HG02981 (cell line): ENCODE data around the gene MAMDC4.
"Not testable (repeated sequence)": the region's sequence is repeated elsewhere in the genome, so short reads cannot be mapped to it uniquely, and the experiment has no call there.

Experiments
- ATAC-seq: cut with Tn5 transposase; IDR thresholded peaks from one replicate; pipeline ENCODE4 v1.9.1; 2021; ENCODE audit warnings: mild to moderate bottlenecking, moderate library complexity; ENCODE audit not compliant: unreplicated experiment

MAMDC4 gene

GRCh38 chr9:136824496-136825225 lies 27.5 kb upstream of the MAMDC4 start:
- no peak for ATAC-seq

DNA sequence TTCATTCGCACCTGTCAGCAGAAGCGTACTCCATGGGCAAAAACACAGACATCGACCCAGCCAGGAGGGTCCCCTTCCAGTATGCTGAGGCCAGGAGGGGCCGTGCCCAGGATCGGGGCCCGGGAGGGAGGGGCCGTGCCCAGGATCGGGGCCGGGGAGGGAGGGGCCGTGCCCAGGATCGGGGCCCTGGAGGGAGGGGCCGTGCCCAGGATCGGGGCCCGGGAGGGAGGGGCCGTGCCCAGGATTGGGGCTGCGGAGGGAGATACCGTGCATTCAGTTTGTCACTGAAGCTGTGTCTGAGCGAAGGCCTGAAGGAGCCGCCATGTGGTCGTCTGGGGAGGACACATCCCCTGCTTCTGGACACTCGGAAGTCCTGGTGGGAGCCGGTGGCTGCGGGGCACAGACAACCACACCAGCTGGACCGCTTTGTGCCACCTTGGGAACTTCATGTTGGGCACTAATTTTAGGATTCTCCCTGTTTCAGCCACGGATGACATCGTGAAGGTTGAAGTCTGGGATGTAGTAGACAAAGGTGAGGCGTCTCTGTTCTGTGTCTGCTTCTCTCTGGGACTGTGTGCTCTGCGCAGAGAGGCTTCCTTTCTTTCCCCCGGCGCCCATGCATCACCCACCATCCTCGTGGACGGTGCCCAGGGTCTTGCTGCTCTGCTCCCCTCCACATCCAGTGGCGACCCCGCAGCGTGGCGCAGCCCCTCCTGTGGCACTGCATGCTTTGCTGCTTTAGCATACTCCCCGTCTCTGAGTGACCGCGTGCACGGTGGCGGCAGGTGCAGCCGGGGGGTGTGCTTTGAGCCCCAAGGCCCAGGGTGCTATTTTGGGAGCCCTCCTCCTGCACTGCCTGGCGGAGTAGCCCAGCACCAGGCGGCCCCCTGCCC lies 26.6 kb upstream of the MAMDC4 start:
- no peak for ATAC-seq

DNA sequence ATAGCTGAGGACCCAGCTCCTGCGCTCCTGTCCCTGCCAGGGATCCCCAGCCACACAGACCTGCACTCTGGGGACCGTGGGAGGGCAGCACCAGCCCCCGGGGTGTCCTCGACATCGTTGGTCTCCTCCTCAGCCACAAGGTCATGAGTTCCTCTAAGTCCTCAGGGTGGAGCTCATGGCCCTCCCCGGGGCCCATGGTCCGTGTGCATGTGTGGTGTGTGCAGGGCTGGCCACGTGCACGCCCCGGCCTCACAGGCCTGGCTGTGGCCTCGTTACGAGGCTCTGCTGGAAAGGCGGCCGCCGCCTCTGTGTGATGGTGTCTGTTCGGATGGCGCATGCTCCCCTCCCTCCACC lies 26.0 kb upstream of the MAMDC4 start:
- no peak for ATAC-seq

DNA sequence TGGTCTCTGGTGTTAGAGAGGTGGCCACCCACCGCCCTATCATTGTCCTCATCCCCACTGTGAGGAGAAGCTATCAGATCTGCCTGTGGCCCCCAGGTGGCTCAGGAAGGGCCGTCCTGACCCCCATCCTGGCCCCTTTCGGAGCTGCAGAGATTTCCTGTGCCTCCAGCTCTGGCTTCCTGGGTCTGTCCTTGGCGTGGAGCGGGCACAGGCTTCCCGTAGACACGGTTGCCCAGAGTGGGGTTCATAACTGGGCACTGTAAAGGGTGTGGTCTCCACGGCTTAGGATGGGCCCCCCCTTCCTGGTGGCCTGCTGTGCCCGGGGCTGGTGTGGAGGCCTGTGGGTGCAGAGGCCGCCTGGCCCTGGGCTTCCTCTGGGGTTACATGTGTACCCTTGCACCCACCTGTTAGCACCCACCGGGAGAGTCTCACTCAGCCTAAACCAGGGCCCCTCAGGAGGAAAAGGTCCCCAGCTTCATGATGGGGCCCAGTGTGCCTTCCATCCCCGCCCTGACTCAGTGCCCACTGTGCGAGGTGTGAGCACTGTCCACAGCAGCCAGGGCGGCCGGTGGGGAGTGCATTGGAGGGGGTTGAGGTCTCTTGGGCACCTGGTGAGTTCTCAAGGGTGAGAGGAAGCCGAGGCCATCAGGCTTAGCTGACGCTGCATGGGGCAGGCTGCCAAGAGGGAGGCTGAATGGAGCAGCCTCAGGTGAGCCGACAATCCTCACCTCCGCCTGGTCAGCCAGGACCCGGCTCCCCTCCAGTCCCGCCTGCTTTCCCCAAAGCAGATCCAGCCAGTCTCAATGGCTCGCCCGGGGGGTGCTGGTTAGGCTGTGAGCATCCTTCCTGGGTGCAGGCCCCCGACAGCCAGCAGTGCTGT lies 25.2 kb upstream of the MAMDC4 start:
- ATAC-seq: no peak

DNA sequence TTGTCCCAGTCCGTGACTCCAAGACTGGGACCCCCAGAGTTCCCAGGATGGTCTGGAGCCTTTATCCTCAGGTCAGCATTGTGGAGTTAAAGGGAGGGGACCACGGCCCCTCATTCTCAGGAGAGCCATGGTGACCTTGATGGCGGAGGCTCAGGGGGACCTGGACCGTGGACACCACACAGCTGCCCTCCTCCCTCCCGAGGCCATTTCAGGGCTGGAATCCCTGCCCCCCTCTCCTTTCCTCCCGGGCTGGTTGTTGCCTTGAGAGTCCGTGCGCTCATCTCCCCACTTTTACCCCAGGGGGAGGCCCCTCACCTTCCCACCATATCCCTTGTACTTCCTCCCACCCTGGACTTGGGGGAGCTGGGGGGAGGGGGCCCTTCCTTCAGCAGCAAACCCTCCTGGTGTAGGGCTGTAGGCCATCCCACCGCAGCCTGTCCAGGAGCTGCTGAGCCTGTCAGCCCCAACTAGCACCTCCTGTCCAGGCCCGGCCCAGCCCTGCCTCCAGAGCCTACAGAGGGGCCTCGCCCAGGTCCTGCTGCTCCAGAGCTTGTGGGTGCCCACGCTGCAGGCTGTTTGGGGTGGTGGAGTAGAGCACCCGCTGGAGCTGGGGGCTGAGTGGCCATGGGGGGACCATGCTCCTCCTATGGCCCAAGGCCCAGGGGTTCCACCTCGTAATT lies 24.2 kb upstream of the MAMDC4 start:
- ATAC-seq: no peak

DNA sequence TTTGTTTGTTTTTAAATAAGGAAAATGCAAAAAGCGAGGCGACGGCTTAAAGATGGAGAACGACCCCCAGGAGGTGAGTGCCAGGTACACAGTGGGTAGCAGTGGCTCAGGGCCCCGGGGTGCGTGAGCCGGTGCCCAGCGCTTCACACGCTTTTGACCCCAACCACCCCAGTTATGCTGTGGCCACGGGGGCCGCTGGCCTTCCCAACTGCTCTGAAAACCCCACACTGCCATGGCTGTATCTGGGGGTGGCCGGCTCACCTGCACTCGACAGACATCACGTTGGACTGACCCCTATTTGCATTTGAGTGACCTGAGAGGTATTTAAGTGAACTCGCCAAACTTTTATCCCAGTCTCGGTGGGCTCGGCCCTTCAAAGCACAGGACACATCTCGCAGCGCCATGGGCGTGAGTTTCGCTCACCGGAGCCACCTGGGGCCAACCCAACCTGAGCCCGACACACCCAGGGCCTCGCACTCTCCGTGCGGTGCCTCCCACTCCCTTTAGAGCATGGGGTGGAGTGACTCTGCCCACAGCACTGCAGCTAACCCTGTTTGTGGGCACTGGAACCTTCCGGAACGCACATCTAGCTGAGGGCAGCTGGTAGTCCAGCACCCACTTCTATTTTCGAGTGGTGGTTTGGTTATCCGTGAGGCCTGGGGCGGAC lies 23.5 kb upstream of the MAMDC4 start:
- ATAC-seq: no peak

DNA sequence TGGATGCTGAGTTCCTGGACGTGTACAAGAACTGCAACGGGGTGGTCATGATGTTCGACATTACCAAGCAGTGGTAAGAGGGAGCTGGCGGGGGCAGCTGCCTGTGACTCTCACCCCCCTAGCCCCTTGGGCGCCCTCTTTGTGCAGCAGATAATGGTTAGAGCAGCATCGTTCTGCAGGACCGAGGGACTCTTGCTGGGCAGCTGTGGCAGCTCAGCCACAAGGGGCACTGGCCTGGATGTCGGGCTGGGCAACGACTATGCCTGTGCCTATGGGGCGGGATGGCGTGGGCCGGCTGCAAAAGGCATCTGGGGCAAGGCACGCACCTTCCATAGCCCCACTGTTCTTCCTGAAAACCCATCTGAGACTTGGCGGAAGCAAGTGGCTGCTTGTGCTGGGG lies 22.7 kb upstream of the MAMDC4 start:
- ATAC-seq: no peak

DNA sequence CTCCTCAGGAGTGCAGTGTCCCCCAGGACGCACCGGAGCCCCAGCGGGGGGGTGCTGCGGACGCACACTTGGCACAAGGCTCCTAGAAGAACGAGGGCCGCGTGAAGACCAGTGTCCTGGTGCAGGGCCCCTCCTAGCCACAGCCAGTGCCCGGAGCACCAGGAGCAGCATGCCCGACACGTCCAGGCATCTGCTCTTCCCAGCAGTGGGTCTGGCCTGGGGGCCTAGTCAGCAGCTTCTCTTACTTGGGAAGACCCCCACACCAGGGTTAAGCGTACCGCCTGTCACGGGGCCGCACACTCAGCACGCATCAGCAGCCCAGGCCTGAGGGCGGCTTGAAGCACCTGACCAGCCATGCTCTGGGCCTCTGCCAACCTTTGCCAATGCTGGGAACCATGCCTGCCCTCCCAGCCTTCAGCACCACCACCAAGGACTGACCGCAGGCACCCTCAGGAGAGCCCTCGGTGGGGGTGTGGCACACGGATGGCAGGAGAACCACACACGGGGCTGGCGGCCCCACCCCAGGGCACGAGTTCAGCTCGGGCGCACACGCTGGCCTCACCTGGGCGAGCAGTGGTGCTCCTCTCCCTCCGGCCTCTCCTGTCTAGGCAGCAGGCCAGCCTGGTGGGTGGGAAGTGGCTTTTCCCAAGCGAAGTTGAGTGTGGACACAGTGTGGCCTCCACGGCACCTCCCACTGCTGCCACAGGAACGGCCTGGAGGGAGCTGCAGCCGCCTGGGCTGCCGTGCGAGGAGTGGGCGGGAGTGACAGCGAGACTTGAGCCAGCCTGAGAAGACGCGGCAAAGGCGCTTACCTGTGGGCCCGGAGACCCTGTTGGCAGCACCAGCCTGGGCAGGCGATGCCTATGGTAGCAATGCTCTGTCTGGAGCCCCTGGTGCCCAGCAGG lies 21.9 kb upstream of the MAMDC4 start:
- no peak for ATAC-seq

DNA sequence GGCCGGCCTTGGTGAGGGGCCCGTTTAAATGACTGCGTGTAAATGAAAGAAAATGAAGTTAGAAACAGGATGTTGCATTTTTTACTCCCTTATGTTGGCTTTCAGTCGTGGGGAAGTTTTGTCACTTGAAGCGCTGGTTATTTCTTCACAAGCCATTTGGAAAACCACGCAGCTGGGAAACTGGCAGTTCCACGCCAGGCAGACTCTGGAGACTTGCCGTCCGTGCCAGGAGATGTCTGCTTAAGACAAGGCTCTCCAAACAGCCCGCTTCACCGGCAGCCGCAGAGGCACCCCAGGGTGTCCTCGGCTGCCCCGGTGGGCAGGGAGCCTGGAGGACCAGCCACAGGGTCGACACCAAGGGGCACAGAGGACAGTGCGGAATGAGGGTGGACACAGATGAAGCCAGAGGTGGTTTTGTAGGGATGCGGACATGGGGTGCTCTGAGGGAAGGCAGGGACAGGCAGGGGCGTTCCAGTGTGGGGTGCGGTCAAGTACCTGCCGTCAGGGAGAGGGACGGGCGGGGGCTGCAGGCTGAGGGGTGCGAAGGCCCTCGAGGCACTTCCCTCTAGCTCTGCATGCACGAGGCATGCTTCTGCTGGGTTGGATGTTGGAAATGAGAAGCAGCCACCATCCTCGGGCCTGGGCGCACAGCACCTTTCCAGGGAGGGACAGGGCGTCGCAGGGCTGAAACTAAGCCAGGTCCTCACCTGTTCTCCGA lies 21.0 kb upstream of the MAMDC4 start:
- no peak for ATAC-seq

- ATAC-seq: no peak
Observed at GRCh38 chr9:136831720-136832104, 20.4 kb upstream of the MAMDC4 start.

DNA sequence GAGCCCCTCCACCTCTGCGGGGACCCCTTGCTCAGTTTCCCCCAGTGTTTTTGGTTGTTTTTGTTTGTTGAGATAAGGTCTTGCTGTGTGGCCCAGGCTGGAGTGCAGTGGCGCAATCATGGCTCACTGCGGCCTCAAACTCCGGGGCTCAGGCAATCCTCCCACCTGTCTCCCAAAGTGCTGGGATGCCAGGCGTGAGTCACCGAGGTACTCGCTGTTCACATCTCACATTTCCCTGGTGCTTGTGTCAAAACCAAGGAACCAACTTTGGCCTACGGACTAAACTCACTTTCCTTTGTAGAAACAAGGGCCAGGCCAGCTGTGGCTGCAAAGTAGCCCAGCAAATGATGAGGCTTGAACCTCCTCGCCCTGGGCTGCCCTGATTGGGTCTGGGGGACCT lies 19.6 kb upstream of the MAMDC4 start:
- no peak for ATAC-seq

- ATAC-seq: not testable (repeated sequence)
Observed at GRCh38 chr9:136833381-136834048, 18.6 kb upstream of the MAMDC4 start.

DNA sequence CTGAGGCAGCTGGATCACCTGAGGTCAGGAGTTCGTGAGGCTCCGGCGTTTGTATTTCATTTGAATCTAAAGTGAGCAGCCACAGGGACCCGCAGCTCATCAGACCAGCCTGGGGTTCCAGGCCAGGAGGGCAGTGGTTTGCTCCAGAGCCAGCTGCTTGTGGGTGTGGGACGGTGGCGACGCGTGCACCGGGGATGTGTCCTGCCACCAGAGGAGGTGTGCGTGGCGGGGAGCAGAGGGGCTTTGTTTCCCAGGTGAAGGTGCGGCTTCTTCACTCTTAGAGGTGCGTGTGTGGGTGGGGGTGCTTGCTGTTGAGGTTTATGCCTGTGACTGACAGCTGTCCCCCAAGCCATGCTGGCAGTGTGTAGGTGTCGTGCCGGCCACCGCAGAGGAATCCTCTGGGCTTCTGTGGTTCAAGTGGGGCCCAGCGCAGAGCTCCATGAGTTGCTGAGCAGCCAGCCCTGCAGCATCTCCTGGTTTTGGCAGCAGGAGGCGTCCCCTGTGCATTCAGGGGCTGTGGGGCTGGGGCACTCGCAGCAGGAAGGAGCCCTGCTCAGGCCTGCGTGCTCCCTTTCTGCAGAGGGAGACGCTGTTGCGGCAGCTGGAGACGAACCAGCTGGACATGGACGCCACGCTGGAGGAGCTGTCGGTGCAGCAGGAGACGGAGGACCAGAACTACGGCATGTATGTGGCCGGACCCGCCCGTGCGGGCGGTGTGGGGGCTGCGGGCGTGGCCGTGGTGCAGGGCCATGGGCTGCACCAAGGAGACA lies 16.8 kb upstream of the MAMDC4 start:
- no peak for ATAC-seq

DNA sequence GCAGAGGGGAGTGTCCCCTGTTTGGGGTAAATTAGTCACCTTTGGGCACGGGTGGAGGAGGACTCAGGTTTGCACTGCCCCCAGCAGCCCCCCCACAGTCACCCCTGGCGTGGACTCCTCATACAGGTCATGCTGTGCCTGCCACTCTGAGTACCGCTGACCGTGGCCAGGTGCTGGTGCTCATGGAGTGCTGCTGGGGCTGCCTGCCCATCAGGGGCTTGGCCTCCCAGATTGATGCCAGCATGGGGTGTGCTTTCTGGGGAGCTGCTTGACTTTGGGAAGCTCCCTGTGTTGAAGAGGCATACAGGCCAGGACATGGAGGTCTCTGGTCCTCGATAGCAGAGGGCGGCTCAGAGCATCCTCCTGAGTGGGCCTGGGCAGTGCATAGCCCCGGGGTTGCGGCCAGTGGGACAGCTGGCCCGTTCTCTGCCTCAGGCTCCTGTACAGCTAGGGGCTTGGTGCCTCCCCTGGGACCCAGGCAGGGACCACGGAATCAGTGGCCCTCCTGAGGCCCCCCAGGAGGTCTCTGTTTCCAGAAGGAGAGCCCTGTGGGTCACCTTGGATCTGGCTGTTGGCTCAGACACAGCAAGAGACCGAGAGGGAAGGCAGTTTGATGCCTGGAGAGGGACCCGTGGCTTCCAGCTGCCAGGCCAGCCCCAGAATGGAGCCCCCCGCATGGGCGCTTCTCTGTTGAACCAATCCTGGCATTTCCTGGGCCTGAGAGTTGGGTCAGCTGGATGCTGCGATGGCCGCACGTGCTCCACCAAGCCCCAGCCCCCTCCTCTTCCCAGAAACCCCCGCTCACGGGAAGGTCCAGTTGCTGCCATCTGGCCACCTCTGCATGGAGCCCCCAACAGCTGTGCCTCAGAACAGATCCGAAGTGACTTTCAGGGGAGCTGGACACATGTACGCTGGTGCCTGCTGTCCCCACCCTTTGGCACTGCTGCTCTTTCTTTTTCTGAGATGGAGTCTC lies 15.9 kb upstream of the MAMDC4 start:
- ATAC-seq: no peak

DNA sequence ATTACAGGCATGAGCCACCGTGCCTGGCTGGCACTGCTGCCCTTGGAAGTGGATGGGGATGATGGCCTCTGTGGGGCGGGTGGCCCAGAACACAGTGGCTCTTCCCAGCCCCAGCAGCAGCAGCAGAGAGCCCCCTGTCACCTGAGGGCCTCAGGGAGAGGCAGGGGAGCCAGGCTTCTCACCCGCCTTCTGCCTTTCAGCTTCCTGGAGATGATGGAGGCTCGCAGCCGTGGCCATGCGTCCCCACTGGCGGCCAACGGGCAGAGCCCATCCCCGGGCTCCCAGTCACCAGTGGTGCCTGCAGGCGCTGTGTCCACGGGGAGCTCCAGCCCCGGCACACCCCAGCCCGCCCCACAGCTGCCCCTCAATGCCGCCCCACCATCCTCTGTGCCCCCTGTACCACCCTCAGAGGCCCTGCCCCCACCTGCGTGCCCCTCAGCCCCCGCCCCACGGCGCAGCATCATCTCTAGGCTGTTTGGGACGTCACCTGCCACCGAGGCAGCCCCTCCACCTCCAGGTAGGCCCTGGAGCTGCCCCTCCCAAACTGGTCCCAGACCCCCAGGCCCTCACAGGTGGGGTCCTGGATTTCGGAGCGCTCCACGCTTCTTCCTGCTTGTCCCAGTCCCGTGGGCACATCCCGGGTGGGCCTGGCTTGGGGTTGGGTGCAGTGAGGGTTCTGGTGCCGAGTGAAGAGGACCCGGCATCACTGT lies 14.8 kb upstream of the MAMDC4 start:
- ATAC-seq: no peak
